Trophoblast cell (in vitro differentiated cells and primary cell): ENCODE results near the gene SYNJ1.

Experiments used
- DNase-seq, 2 donors: peaks; one replicate each; pipeline ENCODE4 v3.0.0-alpha.2; 2016
- H2AFZ ChIP-seq: 2 replicates; pipeline ENCODE4 v1.6.1; 2013; ENCODE audit warnings: low read length, moderate library complexity, mild to moderate bottlenecking; ENCODE audit not compliant: insufficient read depth, poor library complexity
- H2AK5ac ChIP-seq: 2 replicates; pipeline ENCODE4 v1.6.1; 2013; ENCODE audit warnings: mild to moderate bottlenecking, low read length
- H2BK120ac ChIP-seq: 2 replicates; pipeline ENCODE4 v1.6.1; 2013; ENCODE audit warnings: low read length, mild to moderate bottlenecking, moderate library complexity; ENCODE audit not compliant: insufficient read depth, poor library complexity
- H2BK12ac ChIP-seq: 2 replicates; pipeline ENCODE4 v1.6.1; 2013; ENCODE audit warnings: mild to moderate bottlenecking, low read length, moderate library complexity
- H2BK5ac ChIP-seq: 2 replicates; pipeline ENCODE4 v1.6.1; 2013; ENCODE audit warnings: low read length, low read depth, moderate library complexity, mild to moderate bottlenecking; ENCODE audit not compliant: poor library complexity
- H3K14ac ChIP-seq: 2 replicates; pipeline ENCODE4 v1.6.1; 2013; ENCODE audit warnings: mild to moderate bottlenecking, low read length
- H3K18ac ChIP-seq: 2 replicates; pipeline ENCODE4 v1.6.1; 2013; ENCODE audit warnings: mild to moderate bottlenecking, low read length
- H3K23ac ChIP-seq: 2 replicates; pipeline ENCODE4 v1.6.1; 2013; ENCODE audit warnings: low read length
- H3K27ac ChIP-seq: 2 replicates; pipeline ENCODE4 v1.5.1; 2013; ENCODE audit warnings: low read depth, mild to moderate bottlenecking, inconsistent platforms, low read length, moderate library complexity
- H3K27me3 ChIP-seq: 2 replicates; pipeline ENCODE4 v1.6.1; 2013; ENCODE audit warnings: inconsistent platforms, mild to moderate bottlenecking, low read length, moderate library complexity; ENCODE audit not compliant: insufficient read depth
- H3K36me3 ChIP-seq, 2 experiments: 1 replicate in 1 of 2; 2 replicates in 1 of 2; pipeline ENCODE4 v1.6.1; 2013; ENCODE audit warnings: low read length in 2 of 2, mild to moderate bottlenecking in 2 of 2, moderate library complexity in 1 of 2; ENCODE audit not compliant: insufficient read depth in 2 of 2, control insufficient read depth in 1 of 2
- H3K4ac ChIP-seq: 2 replicates; pipeline ENCODE4 v1.6.1; 2013; ENCODE audit warnings: low read depth, mild to moderate bottlenecking, low read length, moderate library complexity
- H3K4me1 ChIP-seq, 2 experiments: 1 replicate in 1 of 2; 2 replicates in 1 of 2; pipeline ENCODE4 v1.6.1; 2013; ENCODE audit warnings: low read length in 2 of 2, mild to moderate bottlenecking in 2 of 2, moderate library complexity in 1 of 2; ENCODE audit not compliant: insufficient read depth in 2 of 2, control insufficient read depth in 1 of 2
- H3K4me2 ChIP-seq: 2 replicates; pipeline ENCODE4 v1.6.1; 2013; ENCODE audit warnings: inconsistent platforms, mild to moderate bottlenecking, low read length, moderate library complexity
- H3K4me3 ChIP-seq: 2 replicates; pipeline ENCODE4 v1.5.1; 2013; ENCODE audit warnings: mild to moderate bottlenecking, low read depth, low read length, inconsistent platforms
- H3K79me1 ChIP-seq: one replicate; pipeline ENCODE4 v1.6.1; 2013; ENCODE audit warnings: low read length
- H3K79me2 ChIP-seq: 2 replicates; pipeline ENCODE4 v1.6.1; 2013; ENCODE audit warnings: low read length, mild to moderate bottlenecking; ENCODE audit not compliant: control insufficient read depth, insufficient read depth, poor library complexity
- H3K9ac ChIP-seq: 2 replicates; pipeline ENCODE4 v1.6.1; 2013; ENCODE audit warnings: mild to moderate bottlenecking, low read length
- H3K9me3 ChIP-seq: 2 replicates; pipeline ENCODE4 v1.6.1; 2013; ENCODE audit warnings: low read depth, mild to moderate bottlenecking, control low read depth, inconsistent platforms, low read length; ENCODE audit not compliant: insufficient read depth
- H4K12ac ChIP-seq: 2 replicates; pipeline ENCODE4 v1.6.1; 2013; ENCODE audit warnings: low read depth, mild to moderate bottlenecking, low read length, moderate library complexity
- H4K8ac ChIP-seq: 2 replicates; pipeline ENCODE4 v1.6.1; 2013; ENCODE audit warnings: low read depth, mild to moderate bottlenecking, low read length, moderate library complexity
- H4K91ac ChIP-seq: one replicate; pipeline ENCODE4 v1.6.1; 2013; ENCODE audit warnings: low read depth, mild to moderate bottlenecking, low read length, moderate library complexity
- WGBS: extraction: QIAGEN DNeasy Blood & Tissue Kit; methylation state at CpG from one replicate; pipeline ENCODE4 v1.1.7; 2013; ENCODE audit warnings: missing lambda C conversion rate; ENCODE audit not compliant: insufficient read length, insufficient coverage; ENCODE audit errors: extremely low coverage; 5-methylcytosine and 5-hydroxymethylcytosine counted together

The SYNJ1 gene

GRCh38 chr21:32717851-32718316 lies 9.9 kb downstream of the SYNJ1 start:
- Histone ChIP-seq H3K9me3 (no peaks in the 10 kb centered on the region), H4K12ac (no peak overlapping the region), H3K79me2 (no peaks in the 10 kb centered on the region), H2BK120ac (no peak overlapping the region), H3K4me3 (no peak overlapping the region), H3K4me1 (no peaks in the 10 kb centered on the region), H2BK5ac (no peak overlapping the region), H2BK12ac (no peak overlapping the region), H4K91ac (no peak overlapping the region), H3K4ac (no peak overlapping the region), H3K27me3 (no peaks in the 10 kb centered on the region), H2AFZ (no peak overlapping the region), H3K23ac (no peak overlapping the region), H3K36me3 (peaks cover 0 to 3% of the 10 kb centered on the region in 2 experiments), H2AK5ac (no peak overlapping the region), H3K4me2 (no peak overlapping the region), H3K79me1 (no peaks in the 10 kb centered on the region), H3K14ac (no peak overlapping the region), H3K9ac (no peak overlapping the region), H3K18ac (no peak overlapping the region), H3K27ac (no peak overlapping the region), H4K8ac (no peak overlapping the region)
- WGBS: no CpG with 5 or more reads among the region's 2 CpGs
- DNase-seq: no peak

GRCh38 chr21:32716486-32716885 lies 11.3 kb downstream of the SYNJ1 start:
- no peak overlapping the region for H3K4ac ChIP-seq

GRCh38 chr21:32713726-32714125 lies 14.1 kb downstream of the SYNJ1 start:
- Histone ChIP-seq H3K9ac (no peak overlapping the region), H3K4ac (no peak overlapping the region), H3K27ac (no peak overlapping the region), H3K79me1 (no peaks in the 10 kb centered on the region), H2AK5ac (no peak overlapping the region), H3K4me2 (no peak overlapping the region), H2BK12ac (no peak overlapping the region), H3K79me2 (no peaks in the 10 kb centered on the region), H3K4me3 (no peak overlapping the region), H2BK120ac (no peak overlapping the region), H3K36me3 (no peaks in the 10 kb centered on the region), H3K18ac (no peak overlapping the region), H3K9me3 (no peaks in the 10 kb centered on the region), H3K14ac (no peak overlapping the region), H3K4me1 (no peaks in the 10 kb centered on the region), H4K12ac (no peak overlapping the region), H2BK5ac (no peak overlapping the region), H2AFZ (no peak overlapping the region), H4K8ac (no peak overlapping the region), H3K23ac (no peak overlapping the region), H4K91ac (no peak overlapping the region), H3K27me3 (no peaks in the 10 kb centered on the region)
- peak; percentile 4 to 82 for DNase-seq

More at GRCh38 chr21:32716486-32716885, 11.3 kb downstream of the SYNJ1 start:
- DNase-seq: no peak
- Histone ChIP-seq H3K79me2 (no peaks in the 10 kb centered on the region), H3K79me1 (no peaks in the 10 kb centered on the region), H3K9ac (no peak overlapping the region), H3K27ac (no peak overlapping the region), H3K4me2 (no peak overlapping the region), H2AFZ (no peak overlapping the region), H4K12ac (no peak overlapping the region), H3K4me1 (no peaks in the 10 kb centered on the region), H2BK5ac (no peak overlapping the region), H4K8ac (no peak overlapping the region), H3K23ac (no peak overlapping the region), H3K27me3 (no peaks in the 10 kb centered on the region), H4K91ac (no peak overlapping the region), H3K4me3 (no peak overlapping the region), H2BK120ac (no peak overlapping the region), H3K18ac (no peak overlapping the region), H2BK12ac (no peak overlapping the region), H3K9me3 (no peaks in the 10 kb centered on the region), H2AK5ac (no peak overlapping the region), H3K36me3 (peaks cover 0 to 3% of the 10 kb centered on the region in 2 experiments), H3K14ac (no peak overlapping the region)
- no CpG with 5 or more reads among the region's 2 CpGs for WGBS

- no peak overlapping the region for H3K18ac ChIP-seq
- no peak overlapping the region for H3K14ac ChIP-seq
- no peak for DNase-seq
- no peaks in the 10 kb centered on the region for H3K9me3 ChIP-seq
- no peaks in the 10 kb centered on the region for H3K36me3 ChIP-seq
- no peak overlapping the region for H3K27ac ChIP-seq
- no peak overlapping the region for H4K8ac ChIP-seq
- H2BK120ac ChIP-seq: no peak overlapping the region
- H2BK5ac ChIP-seq: no peak overlapping the region
- no peak overlapping the region for H4K12ac ChIP-seq
- no peak overlapping the region for H3K23ac ChIP-seq
- H2AFZ ChIP-seq: no peak overlapping the region
- no CpG with 5 or more reads among the region's 4 CpGs for WGBS
- no peak overlapping the region for H2AK5ac ChIP-seq
- H3K9ac ChIP-seq: no peak overlapping the region
- no peak overlapping the region for H3K4me3 ChIP-seq
- no peaks in the 10 kb centered on the region for H3K27me3 ChIP-seq
- H3K79me2 ChIP-seq: no peaks in the 10 kb centered on the region
- no peak overlapping the region for H3K4ac ChIP-seq
- no peak overlapping the region for H3K4me2 ChIP-seq
- H2BK12ac ChIP-seq: no peak overlapping the region
- H4K91ac ChIP-seq: no peak overlapping the region
- no peaks in the 10 kb centered on the region for H3K79me1 ChIP-seq
- H3K4me1 ChIP-seq: peaks cover 0 to 2% of the 10 kb centered on the region in 2 experiments
Measured at GRCh38 chr21:32712641-32713040, 15.2 kb downstream of the SYNJ1 start.
